Right lobe of liver (tissue), 4 donors: ENCODE results near the gene FNTB.

Experiments
- POLR2A ChIP-seq: fragments of 450-650 bp; IDR thresholded peaks from one replicate; pipeline ENCODE4 v1.6.1; 2017; ENCODE audit warnings: antibody characterized with exemption, mild to moderate bottlenecking
- TF ChIP-seq, protein P1 (sequence below), 4 donors: fragments of 200-600 bp in 3 of 4; fragments of 450-650 bp in 1 of 4; IDR thresholded peaks; one replicate each; pipeline versions ENCODE4 v1.5.1 to v1.8.0; 2016 to 2022; ENCODE audit warnings: antibody characterized with exemption in 4 of 4, mild to moderate bottlenecking in 2 of 4
- donor health status: DM: no; HTN: no; CAD: no.
- donor health status: DM: no; HTN: no; CAD: no.
- donor health status: DM: no; HTN: yes; CAD: no.

DNA sequence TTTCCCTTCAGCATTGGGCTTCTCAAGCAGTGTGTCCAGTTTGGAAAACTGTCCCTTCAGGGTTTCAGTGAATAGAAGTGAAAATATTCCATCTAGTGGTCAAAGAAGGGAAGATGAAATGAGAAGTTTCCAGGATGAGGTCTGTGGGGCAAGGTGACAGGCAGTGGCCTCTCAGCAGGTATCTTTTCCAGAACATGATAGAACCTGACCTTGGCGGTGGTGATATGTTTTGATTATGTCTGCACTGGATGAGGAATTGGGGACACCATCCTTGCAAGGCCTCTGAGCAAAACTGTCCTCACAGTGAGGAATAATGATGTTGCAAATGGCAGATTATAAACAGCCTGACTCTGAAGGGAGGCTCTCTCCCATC is 48.9 kb upstream of the FNTB start:
- TF ChIP-seq POLR2A, result no peak
- TF ChIP-seq, protein P1, sequence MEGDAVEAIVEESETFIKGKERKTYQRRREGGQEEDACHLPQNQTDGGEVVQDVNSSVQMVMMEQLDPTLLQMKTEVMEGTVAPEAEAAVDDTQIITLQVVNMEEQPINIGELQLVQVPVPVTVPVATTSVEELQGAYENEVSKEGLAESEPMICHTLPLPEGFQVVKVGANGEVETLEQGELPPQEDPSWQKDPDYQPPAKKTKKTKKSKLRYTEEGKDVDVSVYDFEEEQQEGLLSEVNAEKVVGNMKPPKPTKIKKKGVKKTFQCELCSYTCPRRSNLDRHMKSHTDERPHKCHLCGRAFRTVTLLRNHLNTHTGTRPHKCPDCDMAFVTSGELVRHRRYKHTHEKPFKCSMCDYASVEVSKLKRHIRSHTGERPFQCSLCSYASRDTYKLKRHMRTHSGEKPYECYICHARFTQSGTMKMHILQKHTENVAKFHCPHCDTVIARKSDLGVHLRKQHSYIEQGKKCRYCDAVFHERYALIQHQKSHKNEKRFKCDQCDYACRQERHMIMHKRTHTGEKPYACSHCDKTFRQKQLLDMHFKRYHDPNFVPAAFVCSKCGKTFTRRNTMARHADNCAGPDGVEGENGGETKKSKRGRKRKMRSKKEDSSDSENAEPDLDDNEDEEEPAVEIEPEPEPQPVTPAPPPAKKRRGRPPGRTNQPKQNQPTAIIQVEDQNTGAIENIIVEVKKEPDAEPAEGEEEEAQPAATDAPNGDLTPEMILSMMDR (IDR thresholded peaks at IDR 0.05), result peak; percentile 33 to 52 (median 41)
